ENCODE data around the gene GDF15.

Gene GDF15

DNA sequence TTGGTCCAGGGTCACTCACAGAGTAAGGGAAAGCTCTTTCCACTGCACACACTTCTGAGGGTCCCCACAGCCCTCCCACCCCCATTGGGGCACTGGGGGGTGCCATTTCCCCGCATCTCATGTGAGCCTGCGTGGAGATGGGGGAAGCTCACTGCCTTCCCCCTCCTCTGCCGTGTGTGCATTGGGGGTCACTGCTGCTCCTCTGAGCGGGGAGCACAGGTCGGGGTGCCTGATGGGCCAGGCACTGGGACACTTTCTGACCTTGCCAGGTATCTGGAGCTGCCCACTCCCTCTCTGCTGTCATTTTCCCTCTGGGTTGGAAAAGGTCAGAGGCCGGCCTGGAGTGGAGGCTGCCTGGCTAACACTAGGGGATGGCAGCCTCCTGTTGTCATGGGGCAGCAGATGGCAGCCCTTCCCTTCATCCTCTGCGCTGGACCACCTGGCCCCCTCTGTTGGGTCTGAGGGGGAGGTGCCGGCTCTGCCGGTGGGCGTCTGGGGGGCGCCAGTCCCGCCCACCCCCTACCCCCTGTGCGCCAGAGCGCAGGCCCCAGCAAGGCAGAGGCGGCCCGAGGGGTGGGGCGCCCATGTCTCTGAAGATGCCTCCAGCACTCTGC, 42.3 kb downstream of the GDF15 start:
- peak overlapping the region; percentile 78 to 95 for H3K18ac ChIP-seq (ENCODE audit: low read depth in 1 of 2, low read length in 2 of 2)
- no peak overlapping the region for H3K4me2 ChIP-seq (ENCODE audit: low read length, poor library complexity, severe bottlenecking)
- peaks cover 88% of the 10 kb centered on the region for H3K4me1 ChIP-seq (ENCODE audit: control insufficient read depth, insufficient read depth, low read depth, low read length)
- H2AFZ ChIP-seq (ENCODE audit: low read depth, low read length) = no peak overlapping the region
- H3K4ac ChIP-seq (ENCODE audit: low read depth in 1 of 2, low read length in 2 of 2) = peak overlapping the region in 1 of 2 experiments; percentile 62
- no peaks in the 10 kb centered on the region for H3K9me3 ChIP-seq (ENCODE audit: control insufficient read depth, low read length)
- H3K9ac ChIP-seq (ENCODE audit: low read length) = no peak overlapping the region
- H3K36me3 ChIP-seq (ENCODE audit: control insufficient read depth in 1 of 2, insufficient read depth in 2 of 2, low read depth in 1 of 2, low read length in 2 of 2) = peaks cover 10 to 51% of the 10 kb centered on the region in 2 experiments
- no peaks in the 10 kb centered on the region for H3K27me3 ChIP-seq (ENCODE audit: control insufficient read depth in 1 of 2, insufficient read depth in 1 of 2, low read length in 2 of 2)
- 53% methylated on average over 17 of the region's 17 CpGs for WGBS
- peaks cover 19% of the 10 kb centered on the region for H3K79me1 ChIP-seq (replicated peaks; ENCODE audit: low read length, poor library complexity, severe bottlenecking)
- H2AK5ac ChIP-seq (ENCODE audit: low read length, severe bottlenecking) = peak overlapping the region; percentile 0
- peak overlapping the region; percentile 63 for H4K8ac ChIP-seq (ENCODE audit: low read length)
- peak overlapping the region; percentile 25 for H2BK5ac ChIP-seq (ENCODE audit: low read depth, low read length, poor library complexity, severe bottlenecking)
- H2BK15ac ChIP-seq (ENCODE audit: low read depth, poor library complexity, severe bottlenecking) = peak overlapping the region; percentile 97
- H3K27ac ChIP-seq (ENCODE audit: low read length, poor library complexity, severe bottlenecking) = peak overlapping the region; percentile 22
- no peak overlapping the region for H3K4me3 ChIP-seq (ENCODE audit: insufficient read depth in 1 of 2, low read depth in 1 of 2, low read length in 2 of 2)
- H3K14ac ChIP-seq (ENCODE audit: low read length in 2 of 2) = no peak overlapping the region
- H4K91ac ChIP-seq (ENCODE audit: low read length) = peak overlapping the region; percentile 93
- peak overlapping the region; percentile 65 for H2BK120ac ChIP-seq (ENCODE audit: low read depth, low read length)
- peak overlapping the region in 1 of 2 experiments; percentile 93 for H2BK12ac ChIP-seq (ENCODE audit: low read length in 2 of 2)
- DNase-seq = no peak
- no peak overlapping the region for H3K23ac ChIP-seq (ENCODE audit: low read length in 2 of 2)

DNA sequence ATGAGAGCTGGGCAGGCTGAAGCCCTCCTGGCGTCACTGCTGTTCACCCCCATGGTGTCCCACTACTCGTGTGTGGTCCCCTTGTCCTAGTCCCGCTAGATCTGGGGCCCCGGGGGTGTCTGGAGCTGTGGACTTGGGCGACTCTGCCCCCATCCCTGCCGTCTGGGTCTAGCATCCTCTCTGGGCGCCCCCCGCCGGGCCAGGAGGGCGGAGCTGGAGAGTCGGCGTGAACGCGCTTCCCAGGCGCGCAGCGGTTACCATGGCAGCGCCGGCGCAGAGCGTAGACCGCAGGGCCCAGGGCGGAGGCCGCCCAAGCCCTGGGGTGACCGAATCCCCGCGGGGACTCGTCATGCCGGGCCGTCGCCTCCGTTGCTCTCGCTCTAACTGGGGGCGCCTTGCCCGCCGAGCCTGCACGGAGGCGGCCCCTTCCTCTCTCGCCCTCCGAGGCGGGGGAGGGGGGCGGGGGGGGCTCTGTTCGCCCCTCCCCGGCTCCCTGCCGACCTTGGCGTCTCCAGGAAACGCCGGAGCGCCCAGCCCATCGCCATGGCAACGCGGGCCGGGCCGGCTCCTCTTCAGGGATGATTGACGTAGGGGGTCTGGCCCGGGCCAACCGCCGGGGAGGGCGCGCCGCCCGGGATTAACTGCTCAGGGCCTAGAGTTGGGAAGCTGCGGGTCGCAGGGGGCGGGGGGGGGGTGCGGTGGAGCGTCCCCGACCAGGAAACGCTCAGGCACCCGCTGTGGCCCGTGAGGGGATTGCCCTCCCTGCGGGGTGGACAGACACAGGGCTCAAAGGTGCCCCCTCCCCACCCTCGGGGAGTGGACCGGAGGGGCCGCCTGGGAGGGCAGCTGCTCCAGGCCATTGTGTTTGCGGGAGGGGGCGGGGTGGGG, 43.1 kb downstream of the GDF15 start:
- Histone ChIP-seq H3K27ac (ENCODE audit: low read length, poor library complexity, severe bottlenecking) (peak overlapping the region; percentile 43), H2AK5ac (ENCODE audit: low read length, severe bottlenecking) (peak overlapping the region; percentile 6), H3K9ac (ENCODE audit: low read length) (no peak overlapping the region), H2BK12ac (ENCODE audit: low read length in 2 of 2) (peak overlapping the region; percentile 49 to 93), H4K91ac (ENCODE audit: low read length) (peak overlapping the region; percentile 93), H3K23ac (ENCODE audit: low read length in 2 of 2) (peak overlapping the region in 1 of 2 experiments; percentile 77), H3K27me3 (ENCODE audit: control insufficient read depth in 1 of 2, insufficient read depth in 1 of 2, low read length in 2 of 2) (no peaks in the 10 kb centered on the region), H3K14ac (ENCODE audit: low read length in 2 of 2) (peak overlapping the region in 1 of 2 experiments; percentile 39), H3K18ac (ENCODE audit: low read depth in 1 of 2, low read length in 2 of 2) (peak overlapping the region; percentile 78 to 95), H2AFZ (ENCODE audit: low read depth, low read length) (no peak overlapping the region), H4K8ac (ENCODE audit: low read length) (peak overlapping the region; percentile 95), H3K36me3 (ENCODE audit: control insufficient read depth in 1 of 2, insufficient read depth in 2 of 2, low read depth in 1 of 2, low read length in 2 of 2) (peaks cover 10 to 46% of the 10 kb centered on the region in 2 experiments), H3K4me3 (ENCODE audit: insufficient read depth in 1 of 2, low read depth in 1 of 2, low read length in 2 of 2) (peak overlapping the region in 1 of 2 experiments; percentile 59), H2BK5ac (ENCODE audit: low read depth, low read length, poor library complexity, severe bottlenecking) (peak overlapping the region; percentile 71), H3K4me1 (ENCODE audit: control insufficient read depth, insufficient read depth, low read depth, low read length) (peaks cover 87% of the 10 kb centered on the region), H3K79me1 (replicated peaks; ENCODE audit: low read length, poor library complexity, severe bottlenecking) (peaks cover 19% of the 10 kb centered on the region), H3K9me3 (ENCODE audit: control insufficient read depth, low read length) (no peaks in the 10 kb centered on the region), H2BK120ac (ENCODE audit: low read depth, low read length) (peak overlapping the region; percentile 91), H2BK15ac (ENCODE audit: low read depth, poor library complexity, severe bottlenecking) (peak overlapping the region; percentile 97), H3K4me2 (ENCODE audit: low read length, poor library complexity, severe bottlenecking) (peak overlapping the region; percentile 73), H3K4ac (ENCODE audit: low read depth in 1 of 2, low read length in 2 of 2) (peak overlapping the region; percentile 70 to 92)
- DNase-seq = peak; percentile 94
- 2% methylated on average over 56 of the region's 77 CpGs for WGBS

DNA sequence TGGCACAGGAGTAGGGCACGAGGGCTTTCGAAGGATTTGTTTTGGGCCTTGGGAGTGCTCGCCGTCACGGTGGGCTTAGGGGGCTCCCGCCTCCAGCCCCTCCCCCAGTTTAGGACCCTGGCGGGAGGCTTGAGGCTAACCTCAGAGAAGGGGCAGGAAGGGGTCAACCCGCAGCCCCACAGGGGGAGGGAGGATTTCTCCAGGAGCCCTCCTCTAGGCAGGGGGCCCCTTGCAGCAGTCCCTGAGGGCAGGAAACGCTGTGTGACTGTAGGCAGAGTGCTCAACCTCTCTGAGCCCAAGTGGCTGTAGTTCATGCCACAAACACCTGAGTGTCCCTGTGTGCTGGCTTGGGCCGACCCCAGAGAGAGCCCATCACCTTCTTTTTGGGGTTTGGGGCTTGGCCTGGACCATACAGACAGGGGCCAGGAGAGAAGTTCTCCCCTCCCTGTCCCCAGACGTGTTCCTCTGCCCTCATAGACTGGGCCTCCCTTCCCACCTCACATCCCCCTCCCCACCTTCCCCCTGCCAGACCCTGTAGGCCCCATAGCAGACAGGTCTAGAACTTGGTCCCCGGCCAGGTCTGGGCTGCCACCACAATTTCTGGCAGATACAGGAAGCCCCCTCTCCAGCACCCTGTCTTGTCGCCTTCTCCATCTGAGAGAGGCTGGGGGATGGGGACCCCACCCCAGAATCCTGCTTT, 43.9 kb downstream of the GDF15 start:
- Histone ChIP-seq H2BK5ac (ENCODE audit: low read depth, low read length, poor library complexity, severe bottlenecking) (peak overlapping the region; percentile 71), H3K4ac (ENCODE audit: low read depth in 1 of 2, low read length in 2 of 2) (peak overlapping the region in 1 of 2 experiments; percentile 92), H3K4me2 (ENCODE audit: low read length, poor library complexity, severe bottlenecking) (peak overlapping the region; percentile 73), H3K4me3 (ENCODE audit: insufficient read depth in 1 of 2, low read depth in 1 of 2, low read length in 2 of 2) (peak overlapping the region in 1 of 2 experiments; percentile 18), H4K8ac (ENCODE audit: low read length) (peak overlapping the region; percentile 27), H2AK5ac (ENCODE audit: low read length, severe bottlenecking) (peak overlapping the region; percentile 90), H2BK120ac (ENCODE audit: low read depth, low read length) (peak overlapping the region; percentile 91), H3K14ac (ENCODE audit: low read length in 2 of 2) (peak overlapping the region in 1 of 2 experiments; percentile 92), H3K27ac (ENCODE audit: low read length, poor library complexity, severe bottlenecking) (peak overlapping the region; percentile 43), H3K9me3 (ENCODE audit: control insufficient read depth, low read length) (no peaks in the 10 kb centered on the region), H3K4me1 (ENCODE audit: control insufficient read depth, insufficient read depth, low read depth, low read length) (peaks cover 85% of the 10 kb centered on the region), H3K36me3 (ENCODE audit: control insufficient read depth in 1 of 2, insufficient read depth in 2 of 2, low read depth in 1 of 2, low read length in 2 of 2) (peaks cover 10 to 52% of the 10 kb centered on the region in 2 experiments), H4K91ac (ENCODE audit: low read length) (peak overlapping the region; percentile 93), H3K23ac (ENCODE audit: low read length in 2 of 2) (peak overlapping the region in 1 of 2 experiments; percentile 77), H3K79me1 (replicated peaks; ENCODE audit: low read length, poor library complexity, severe bottlenecking) (peaks cover 19% of the 10 kb centered on the region), H2BK12ac (ENCODE audit: low read length in 2 of 2) (peak overlapping the region; percentile 27 to 57), H3K9ac (ENCODE audit: low read length) (no peak overlapping the region), H3K27me3 (ENCODE audit: control insufficient read depth in 1 of 2, insufficient read depth in 1 of 2, low read length in 2 of 2) (no peaks in the 10 kb centered on the region), H2AFZ (ENCODE audit: low read depth, low read length) (no peak overlapping the region), H3K18ac (ENCODE audit: low read depth in 1 of 2, low read length in 2 of 2) (peak overlapping the region; percentile 73 to 95), H2BK15ac (ENCODE audit: low read depth, poor library complexity, severe bottlenecking) (peak overlapping the region; percentile 82)
- WGBS = 37% methylated on average over 12 of the region's 13 CpGs
- peak; percentile 36 for DNase-seq

Data from mesenchymal stem cell (in vitro differentiated cells and primary cell).